GM13977 (cell line): ENCODE measurements around the gene MACIR.

Source experiments
- DNase-seq: peaks from one replicate; pipeline ENCODE4 v3.0.0; 2012; ENCODE audit warnings: low spot score
- CTCF ChIP-seq: IDR thresholded peaks from 2 replicates; pipeline ENCODE4 v1.5.1; 2012; ENCODE audit warnings: mild to moderate bottlenecking, control low read depth; ENCODE audit not compliant: insufficient read depth; ENCODE audit errors: extremely low read depth, missing control alignments
- in situ Hi-C: fragments of 300-500 bp; cut with MboI; formaldehyde crosslinking; loops from one replicate; pipeline ENCODE4 v1.12.0; 2022; ENCODE audit warnings: low sequenced_read_pairs, low pct_unique_long_range_greater_than_20kb, mixed read lengths, inconsistent platforms; ENCODE audit not compliant: unreplicated experiment

Gene MACIR

GRCh38 chr5:103258957-103259704, 568 bp downstream of the MACIR start:
- in situ Hi-C loops, result no loop called here
- TF ChIP-seq CTCF, result peak; percentile 8
- DNase-seq, result peak; percentile 59

GRCh38 chr5:103259705-103260355, 1.3 kb downstream of the MACIR start:
- no peak for DNase-seq
- in situ Hi-C loops, result no loop called here
- no peak for TF ChIP-seq CTCF

GRCh38 chr5:103260951-103261350, 2.4 kb downstream of the MACIR start:
- DNase-seq, result peak; percentile 43
- in situ Hi-C loops, result no loop called here
- TF ChIP-seq CTCF, result no peak

GRCh38 chr5:103262422-103262871, 3.9 kb downstream of the MACIR start:
- DNase-seq, result no peak
- in situ Hi-C loops, result no loop called here
- no peak for TF ChIP-seq CTCF

- no peak for DNase-seq
- TF ChIP-seq CTCF, result no peak
- in situ Hi-C loops, result no loop called here
Observed at GRCh38 chr5:103263054-103263453, 4.5 kb downstream of the MACIR start.

- TF ChIP-seq CTCF, result no peak
- no peak for DNase-seq
- in situ Hi-C loops, result no loop called here
Observed at GRCh38 chr5:103264508-103264907, 5.9 kb downstream of the MACIR start.
